Breast epithelium (tissue), 3 donors: ENCODE data around the gene CSNK1G1.

Experiments used
- POLR2A ChIP-seq: fragments of 450-650 bp; IDR thresholded peaks from one replicate; pipeline ENCODE4 v1.6.1; 2016; ENCODE audit warnings: antibody characterized with exemption, mild to moderate bottlenecking, moderate library complexity
- TF ChIP-seq, protein P1 (sequence below), 3 donors: fragments of 450-650 bp; IDR thresholded peaks; one replicate each; pipeline ENCODE4 v1.5.1; 2016 to 2017; ENCODE audit warnings: antibody characterized with exemption in 3 of 3, mild to moderate bottlenecking in 3 of 3, moderate library complexity in 3 of 3

DNA sequence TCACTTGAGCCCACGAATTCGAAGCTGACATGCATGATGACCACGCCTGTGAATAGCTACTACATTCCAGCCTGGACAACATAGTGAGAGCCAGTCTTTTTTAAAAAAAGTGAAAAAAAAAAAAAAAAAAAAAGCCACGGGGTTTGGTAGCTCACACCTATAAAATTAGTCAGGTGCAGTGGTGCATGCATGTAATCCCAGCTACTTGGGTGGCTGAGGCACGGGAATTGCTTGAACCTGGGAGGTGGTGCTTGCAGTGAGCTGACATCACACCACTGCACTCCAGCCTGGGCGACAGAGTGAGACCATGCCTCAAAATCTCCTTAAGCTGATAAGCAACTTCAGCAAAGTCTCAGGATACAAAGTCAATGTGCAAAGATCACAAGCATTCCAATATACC lies 44.4 kb downstream of the CSNK1G1 start:
- TF ChIP-seq, protein P1, sequence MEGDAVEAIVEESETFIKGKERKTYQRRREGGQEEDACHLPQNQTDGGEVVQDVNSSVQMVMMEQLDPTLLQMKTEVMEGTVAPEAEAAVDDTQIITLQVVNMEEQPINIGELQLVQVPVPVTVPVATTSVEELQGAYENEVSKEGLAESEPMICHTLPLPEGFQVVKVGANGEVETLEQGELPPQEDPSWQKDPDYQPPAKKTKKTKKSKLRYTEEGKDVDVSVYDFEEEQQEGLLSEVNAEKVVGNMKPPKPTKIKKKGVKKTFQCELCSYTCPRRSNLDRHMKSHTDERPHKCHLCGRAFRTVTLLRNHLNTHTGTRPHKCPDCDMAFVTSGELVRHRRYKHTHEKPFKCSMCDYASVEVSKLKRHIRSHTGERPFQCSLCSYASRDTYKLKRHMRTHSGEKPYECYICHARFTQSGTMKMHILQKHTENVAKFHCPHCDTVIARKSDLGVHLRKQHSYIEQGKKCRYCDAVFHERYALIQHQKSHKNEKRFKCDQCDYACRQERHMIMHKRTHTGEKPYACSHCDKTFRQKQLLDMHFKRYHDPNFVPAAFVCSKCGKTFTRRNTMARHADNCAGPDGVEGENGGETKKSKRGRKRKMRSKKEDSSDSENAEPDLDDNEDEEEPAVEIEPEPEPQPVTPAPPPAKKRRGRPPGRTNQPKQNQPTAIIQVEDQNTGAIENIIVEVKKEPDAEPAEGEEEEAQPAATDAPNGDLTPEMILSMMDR (IDR thresholded peaks at IDR 0.05): no peak
- no peak for TF ChIP-seq POLR2A
